Esophagus squamous epithelium (tissue), 4 donors: ENCODE results near the gene OR8J3.

Experiments used
- POLR2A ChIP-seq, 4 donors: fragments of 450-650 bp; IDR thresholded peaks; one replicate each; pipeline ENCODE4 v1.6.1; 2017; ENCODE audit warnings: antibody characterized with exemption in 4 of 4, mild to moderate bottlenecking in 4 of 4, moderate library complexity in 3 of 4
- TF ChIP-seq, protein P1 (sequence below), 6 experiments: fragments of 450-650 bp in 4 of 6; fragments of 200-600 bp in 2 of 6; sonication (generic) in 2 of 6; IDR thresholded peaks; one replicate each; pipeline ENCODE4 v1.5.1; 2016 to 2019; ENCODE audit warnings: antibody characterized with exemption in 6 of 6, mild to moderate bottlenecking in 4 of 6, moderate library complexity in 4 of 6

- TF ChIP-seq, protein P1, sequence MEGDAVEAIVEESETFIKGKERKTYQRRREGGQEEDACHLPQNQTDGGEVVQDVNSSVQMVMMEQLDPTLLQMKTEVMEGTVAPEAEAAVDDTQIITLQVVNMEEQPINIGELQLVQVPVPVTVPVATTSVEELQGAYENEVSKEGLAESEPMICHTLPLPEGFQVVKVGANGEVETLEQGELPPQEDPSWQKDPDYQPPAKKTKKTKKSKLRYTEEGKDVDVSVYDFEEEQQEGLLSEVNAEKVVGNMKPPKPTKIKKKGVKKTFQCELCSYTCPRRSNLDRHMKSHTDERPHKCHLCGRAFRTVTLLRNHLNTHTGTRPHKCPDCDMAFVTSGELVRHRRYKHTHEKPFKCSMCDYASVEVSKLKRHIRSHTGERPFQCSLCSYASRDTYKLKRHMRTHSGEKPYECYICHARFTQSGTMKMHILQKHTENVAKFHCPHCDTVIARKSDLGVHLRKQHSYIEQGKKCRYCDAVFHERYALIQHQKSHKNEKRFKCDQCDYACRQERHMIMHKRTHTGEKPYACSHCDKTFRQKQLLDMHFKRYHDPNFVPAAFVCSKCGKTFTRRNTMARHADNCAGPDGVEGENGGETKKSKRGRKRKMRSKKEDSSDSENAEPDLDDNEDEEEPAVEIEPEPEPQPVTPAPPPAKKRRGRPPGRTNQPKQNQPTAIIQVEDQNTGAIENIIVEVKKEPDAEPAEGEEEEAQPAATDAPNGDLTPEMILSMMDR (IDR thresholded peaks at IDR 0.05): no peak
- no peak for TF ChIP-seq POLR2A (IDR thresholded peaks at IDR 0.05)
These were observed 11.4 kb upstream of the OR8J3 start for GRCh38 chr11:56151376-56151775.
